WTC11 (cell line): Measurements from ENCODE around the gene TGFBI. TPM values are rescaled to one million over a fixed set of nuclear protein-coding genes. Genes with fewer than 3 reads are reported as not detected.

ENCODE experiments used
- ATAC-seq: fragments of 200-7000 bp; cut with Tn5 transposase; 2 replicates; pipeline ENCODE4 v1.10.0; 2021; ENCODE audit warnings: mild to moderate bottlenecking, moderate library complexity
- CTCF ChIA-PET: fragments of 300-600 bp; sonication (Branson Sonifier 250); formaldehyde crosslinking; loops from one replicate; lab custom pipeline; 2021; ENCODE audit warnings: antibody characterized with exemption; lab: Charles Lee
- POLR2A ChIA-PET: fragments of 350-600 bp; sonication (Branson Sonifier 250); formaldehyde crosslinking; loops from one replicate; lab custom pipeline; 2021; ENCODE audit warnings: antibody characterized with exemption; lab: Charles Lee
- DNase-seq: peaks from one replicate; pipeline ENCODE4 v3.0.0; 2021; ENCODE audit warnings: low spot score
- H3K27ac Mint-ChIP-seq: 2 replicates; pipeline ENCODE4 v1.8.0; 2021; ENCODE audit warnings: mixed read lengths
- H3K27me3 Mint-ChIP-seq: 2 replicates; pipeline ENCODE4 v1.8.0; 2021; ENCODE audit warnings: low read depth, mild to moderate bottlenecking, moderate library complexity, mixed read lengths
- H3K36me3 Mint-ChIP-seq: 2 replicates; pipeline ENCODE4 v1.8.0; 2021; ENCODE audit warnings: mixed read lengths
- H3K4me1 Mint-ChIP-seq: 2 replicates; pipeline ENCODE4 v1.8.0; 2022; ENCODE audit warnings: mixed read lengths
- H3K4me3 Mint-ChIP-seq: 2 replicates; pipeline ENCODE4 v1.8.0; 2021; ENCODE audit warnings: mild to moderate bottlenecking, moderate library complexity, mixed read lengths
- H3K9me3 Mint-ChIP-seq: 2 replicates; pipeline ENCODE4 v1.8.0; 2021; ENCODE audit warnings: mixed read lengths
- CREB1 ChIP-seq: sonication (generic); formaldehyde crosslinking; IDR thresholded peaks from 2 replicates; pipeline ENCODE4 v1.8.0; 2023; ENCODE audit warnings: mild to moderate bottlenecking, missing genetic modification reagents
- CREM ChIP-seq: sonication (generic); formaldehyde crosslinking; IDR thresholded peaks from 2 replicates; pipeline ENCODE4 v1.8.1; 2022; ENCODE audit warnings: mild to moderate bottlenecking, missing genetic modification reagents, moderate library complexity
- E2F1 ChIP-seq: sonication (generic); formaldehyde crosslinking; IDR thresholded peaks from 2 replicates; pipeline ENCODE4 v1.8.0; 2022; ENCODE audit warnings: mild to moderate bottlenecking, missing genetic modification reagents
- EMX1 ChIP-seq: fragments of 250-450 bp; sonication (Bioruptor Pico); IDR thresholded peaks from 2 replicates; pipeline ENCODE4 v1.8.0; 2021; ENCODE audit warnings: mild to moderate bottlenecking
- FOXJ3 ChIP-seq: sonication (generic); formaldehyde crosslinking; IDR thresholded peaks from 2 replicates; pipeline ENCODE4 v1.9.0; 2021; ENCODE audit warnings: missing genetic modification reagents, mild to moderate bottlenecking, borderline replicate concordance
- KAT7 ChIP-seq: sonication (generic); formaldehyde crosslinking; IDR thresholded peaks from 2 replicates; pipeline ENCODE4 v1.8.1; 2023; ENCODE audit warnings: missing genetic modification reagents, mild to moderate bottlenecking, borderline replicate concordance
- NR2C2 ChIP-seq: sonication (generic); formaldehyde crosslinking; IDR thresholded peaks from 2 replicates; pipeline ENCODE4 v1.8.0; 2022; ENCODE audit warnings: mild to moderate bottlenecking, missing genetic modification reagents
- SMAD4 ChIP-seq: sonication (generic); formaldehyde crosslinking; IDR thresholded peaks from 2 replicates; pipeline ENCODE4 v1.8.0; 2022; ENCODE audit warnings: mild to moderate bottlenecking, missing genetic modification reagents
- SOX15 ChIP-seq: fragments of 250-450 bp; sonication (Bioruptor Pico); IDR thresholded peaks from 2 replicates; pipeline ENCODE4 v1.9.0; 2021; ENCODE audit warnings: mild to moderate bottlenecking
- TCF7 ChIP-seq: sonication (generic); formaldehyde crosslinking; IDR thresholded peaks from 2 replicates; pipeline ENCODE4 v1.8.0; 2022; ENCODE audit warnings: mild to moderate bottlenecking, low read depth, missing genetic modification reagents, moderate library complexity
- ZMAT4 ChIP-seq: fragments of 250-450 bp; sonication (Bioruptor Pico); IDR thresholded peaks from 2 replicates; pipeline ENCODE4 v1.9.0; 2021; ENCODE audit warnings: mild to moderate bottlenecking
- ZNF121 ChIP-seq: sonication (generic); formaldehyde crosslinking; IDR thresholded peaks from 2 replicates; pipeline ENCODE4 v1.8.0; 2023; ENCODE audit warnings: missing genetic modification reagents
- ZNF317 ChIP-seq: sonication (generic); formaldehyde crosslinking; IDR thresholded peaks from 2 replicates; pipeline ENCODE4 v1.8.1; 2023; ENCODE audit warnings: low read depth, mild to moderate bottlenecking, moderate library complexity, missing genetic modification reagents, borderline replicate concordance
- ZNF671 ChIP-seq: fragments of 250-450 bp; sonication (Bioruptor Pico); IDR thresholded peaks from 2 replicates; pipeline ENCODE4 v1.8.0; 2021; ENCODE audit warnings: mild to moderate bottlenecking
- total RNA-seq: library from RNA; stranded (reverse); gene quantifications from 3 replicates; pipeline ENCODE4 v1.2.3, GENCODE V29; 2021
- TF ChIP-seq, protein P1 (sequence below): sonication (generic); formaldehyde crosslinking; IDR thresholded peaks from 2 replicates; pipeline ENCODE4 v1.8.0; 2022; ENCODE audit warnings: mild to moderate bottlenecking, missing genetic modification reagents
- TF ChIP-seq, protein P2 (sequence below): fragments of 250-450 bp; sonication (Bioruptor Pico); IDR thresholded peaks from 2 replicates; pipeline ENCODE4 v1.9.0; 2021; ENCODE audit warnings: moderate library complexity, mild to moderate bottlenecking, inconsistent platforms, borderline replicate concordance
- TF ChIP-seq, protein P3 (sequence below): fragments of 250-450 bp; sonication (Bioruptor Pico); IDR thresholded peaks from 2 replicates; pipeline ENCODE4 v1.9.0; 2021; ENCODE audit warnings: mild to moderate bottlenecking
- TF ChIP-seq, protein P4 (sequence below): sonication (generic); formaldehyde crosslinking; IDR thresholded peaks from 2 replicates; pipeline ENCODE4 v1.8.1; 2023; ENCODE audit warnings: mild to moderate bottlenecking, missing genetic modification reagents
- TF ChIP-seq, protein P5 (sequence below): sonication (generic); formaldehyde crosslinking; IDR thresholded peaks from 2 replicates; pipeline ENCODE4 v1.8.1; 2022; ENCODE audit warnings: low read depth, missing genetic modification reagents, borderline replicate concordance
- TF ChIP-seq, protein P6 (sequence below): sonication (generic); formaldehyde crosslinking; conservative IDR thresholded peaks from 2 replicates; pipeline ENCODE4 v1.8.1; 2022; ENCODE audit warnings: mild to moderate bottlenecking, missing genetic modification reagents
- TF ChIP-seq, protein P7 (sequence below): sonication (generic); formaldehyde crosslinking; IDR thresholded peaks from 2 replicates; pipeline ENCODE4 v1.8.1; 2022; ENCODE audit warnings: mild to moderate bottlenecking, missing genetic modification reagents, moderate library complexity, borderline replicate concordance
- TF ChIP-seq, protein P8 (sequence below): fragments of 250-450 bp; sonication (Bioruptor Pico); IDR thresholded peaks from 2 replicates; pipeline ENCODE4 v2.1.2; 2022; ENCODE audit warnings: mild to moderate bottlenecking, moderate library complexity

TGFBI gene
- total RNA-seq, 1 experiment from 2014 or later: 7.2 TPM

DNA sequence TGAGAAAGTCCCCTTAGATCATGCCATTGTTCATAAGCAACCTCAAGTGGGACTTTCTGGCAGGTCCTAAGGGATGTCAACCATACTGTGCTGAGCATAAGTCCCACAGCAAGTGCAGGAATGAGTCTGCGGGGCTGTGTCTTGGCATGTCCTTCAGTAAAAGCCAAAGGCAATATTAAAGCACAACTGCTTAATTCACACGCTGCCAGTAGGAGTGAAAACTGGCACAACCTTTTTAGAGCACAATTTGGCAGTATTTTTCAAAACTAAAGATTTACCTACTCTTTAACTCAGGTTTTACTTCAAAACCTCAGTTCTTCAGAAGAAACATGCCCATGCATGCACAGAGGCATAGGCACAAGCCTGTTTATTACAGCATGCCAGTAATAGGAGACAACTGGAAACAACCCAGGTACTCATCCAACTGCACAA lies 79.4 kb downstream of the TGFBI start:
- no peak for ATAC-seq
- CTCF ChIA-PET: no interaction called here

DNA sequence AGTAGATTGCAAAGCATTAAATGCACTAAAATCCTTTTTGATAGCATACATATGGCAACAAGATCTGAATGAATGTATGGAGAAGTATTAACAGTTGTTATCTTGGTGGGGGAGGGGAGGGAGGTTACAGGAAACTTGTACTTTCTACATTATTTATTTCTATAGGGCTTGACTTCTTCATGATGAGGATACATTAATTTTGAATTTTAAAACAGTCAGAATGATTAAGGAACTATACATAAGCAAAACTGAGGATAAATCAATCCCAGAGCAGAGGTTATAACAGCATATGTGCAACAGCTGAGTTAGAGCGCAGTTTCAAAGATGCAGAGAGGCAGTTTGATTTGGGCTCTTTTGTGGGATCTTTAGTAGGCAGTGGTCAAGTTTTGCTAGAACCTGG lies 80.0 kb downstream of the TGFBI start:
- H3K36me3 Mint-ChIP-seq: no peaks in the 10 kb centered on the region
- H3K4me3 Mint-ChIP-seq: no peak overlapping the region
- H3K27me3 Mint-ChIP-seq: no peaks in the 10 kb centered on the region; the same call in 1 of the 2 replicates
- H3K9me3 Mint-ChIP-seq: no peaks in the 10 kb centered on the region
- CTCF ChIA-PET: no interaction called here
- H3K27ac Mint-ChIP-seq: no peak overlapping the region
- ATAC-seq (no peak), DNase-seq (no peak)
- POLR2A ChIA-PET: no interaction called here
- peaks cover 31% of the 10 kb centered on the region for H3K4me1 Mint-ChIP-seq
- TF ChIP-seq, protein P1, sequence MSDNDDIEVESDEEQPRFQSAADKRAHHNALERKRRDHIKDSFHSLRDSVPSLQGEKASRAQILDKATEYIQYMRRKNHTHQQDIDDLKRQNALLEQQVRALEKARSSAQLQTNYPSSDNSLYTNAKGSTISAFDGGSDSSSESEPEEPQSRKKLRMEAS (CRISPR knock-in tag): no peak
- TF ChIP-seq KAT7 (CRISPR knock-in tag) (no peak), CREB1 (CRISPR knock-in tag) (no peak), SMAD4 (CRISPR knock-in tag) (no peak), E2F1 (no peak), TCF7 (CRISPR knock-in tag) (no peak), ZNF671 (CRISPR knock-in tag) (no peak)
- TF ChIP-seq, protein P2, sequence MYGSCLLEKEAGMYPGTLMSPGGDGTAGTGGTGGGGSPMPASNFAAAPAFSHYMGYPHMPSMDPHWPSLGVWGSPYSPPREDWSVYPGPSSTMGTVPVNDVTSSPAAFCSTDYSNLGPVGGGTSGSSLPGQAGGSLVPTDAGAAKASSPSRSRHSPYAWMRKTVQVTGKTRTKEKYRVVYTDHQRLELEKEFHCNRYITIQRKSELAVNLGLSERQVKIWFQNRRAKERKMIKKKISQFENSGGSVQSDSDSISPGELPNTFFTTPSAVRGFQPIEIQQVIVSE: no peak
- TF ChIP-seq, protein P3, sequence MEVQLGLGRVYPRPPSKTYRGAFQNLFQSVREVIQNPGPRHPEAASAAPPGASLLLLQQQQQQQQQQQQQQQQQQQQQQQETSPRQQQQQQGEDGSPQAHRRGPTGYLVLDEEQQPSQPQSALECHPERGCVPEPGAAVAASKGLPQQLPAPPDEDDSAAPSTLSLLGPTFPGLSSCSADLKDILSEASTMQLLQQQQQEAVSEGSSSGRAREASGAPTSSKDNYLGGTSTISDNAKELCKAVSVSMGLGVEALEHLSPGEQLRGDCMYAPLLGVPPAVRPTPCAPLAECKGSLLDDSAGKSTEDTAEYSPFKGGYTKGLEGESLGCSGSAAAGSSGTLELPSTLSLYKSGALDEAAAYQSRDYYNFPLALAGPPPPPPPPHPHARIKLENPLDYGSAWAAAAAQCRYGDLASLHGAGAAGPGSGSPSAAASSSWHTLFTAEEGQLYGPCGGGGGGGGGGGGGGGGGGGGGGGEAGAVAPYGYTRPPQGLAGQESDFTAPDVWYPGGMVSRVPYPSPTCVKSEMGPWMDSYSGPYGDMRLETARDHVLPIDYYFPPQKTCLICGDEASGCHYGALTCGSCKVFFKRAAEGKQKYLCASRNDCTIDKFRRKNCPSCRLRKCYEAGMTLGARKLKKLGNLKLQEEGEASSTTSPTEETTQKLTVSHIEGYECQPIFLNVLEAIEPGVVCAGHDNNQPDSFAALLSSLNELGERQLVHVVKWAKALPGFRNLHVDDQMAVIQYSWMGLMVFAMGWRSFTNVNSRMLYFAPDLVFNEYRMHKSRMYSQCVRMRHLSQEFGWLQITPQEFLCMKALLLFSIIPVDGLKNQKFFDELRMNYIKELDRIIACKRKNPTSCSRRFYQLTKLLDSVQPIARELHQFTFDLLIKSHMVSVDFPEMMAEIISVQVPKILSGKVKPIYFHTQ (CRISPR knock-in tag): no peak
- TF ChIP-seq, protein P4, sequence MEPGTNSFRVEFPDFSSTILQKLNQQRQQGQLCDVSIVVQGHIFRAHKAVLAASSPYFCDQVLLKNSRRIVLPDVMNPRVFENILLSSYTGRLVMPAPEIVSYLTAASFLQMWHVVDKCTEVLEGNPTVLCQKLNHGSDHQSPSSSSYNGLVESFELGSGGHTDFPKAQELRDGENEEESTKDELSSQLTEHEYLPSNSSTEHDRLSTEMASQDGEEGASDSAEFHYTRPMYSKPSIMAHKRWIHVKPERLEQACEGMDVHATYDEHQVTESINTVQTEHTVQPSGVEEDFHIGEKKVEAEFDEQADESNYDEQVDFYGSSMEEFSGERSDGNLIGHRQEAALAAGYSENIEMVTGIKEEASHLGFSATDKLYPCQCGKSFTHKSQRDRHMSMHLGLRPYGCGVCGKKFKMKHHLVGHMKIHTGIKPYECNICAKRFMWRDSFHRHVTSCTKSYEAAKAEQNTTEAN (CRISPR knock-in tag): no peak

More for the DNA sequence above, 79.4 kb downstream of the TGFBI start:
- Mint-ChIP-seq H3K36me3 (no peaks in the 10 kb centered on the region), H3K4me1 (peaks cover 26% of the 10 kb centered on the region), H3K27me3 (no peaks in the 10 kb centered on the region; the same call in 1 of the 2 replicates), H3K9me3 (no peaks in the 10 kb centered on the region), H3K27ac (no peak overlapping the region), H3K4me3 (no peak overlapping the region)
- POLR2A ChIA-PET: no interaction called here
- TF ChIP-seq, protein P4 (CRISPR knock-in tag): no peak
- no peak for TF ChIP-seq NR2C2 (CRISPR knock-in tag)
- no peak for TF ChIP-seq ZNF121 (CRISPR knock-in tag)
- TF ChIP-seq EMX1 (CRISPR knock-in tag): no peak
- no peak for TF ChIP-seq ZNF317
- TF ChIP-seq, protein P5, sequence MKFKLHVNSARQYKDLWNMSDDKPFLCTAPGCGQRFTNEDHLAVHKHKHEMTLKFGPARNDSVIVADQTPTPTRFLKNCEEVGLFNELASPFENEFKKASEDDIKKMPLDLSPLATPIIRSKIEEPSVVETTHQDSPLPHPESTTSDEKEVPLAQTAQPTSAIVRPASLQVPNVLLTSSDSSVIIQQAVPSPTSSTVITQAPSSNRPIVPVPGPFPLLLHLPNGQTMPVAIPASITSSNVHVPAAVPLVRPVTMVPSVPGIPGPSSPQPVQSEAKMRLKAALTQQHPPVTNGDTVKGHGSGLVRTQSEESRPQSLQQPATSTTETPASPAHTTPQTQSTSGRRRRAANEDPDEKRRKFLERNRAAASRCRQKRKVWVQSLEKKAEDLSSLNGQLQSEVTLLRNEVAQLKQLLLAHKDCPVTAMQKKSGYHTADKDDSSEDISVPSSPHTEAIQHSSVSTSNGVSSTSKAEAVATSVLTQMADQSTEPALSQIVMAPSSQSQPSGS (CRISPR knock-in tag): no peak
- TF ChIP-seq CREM (CRISPR knock-in tag): no peak
- TF ChIP-seq FOXJ3: no peak
- TF ChIP-seq, protein P6, sequence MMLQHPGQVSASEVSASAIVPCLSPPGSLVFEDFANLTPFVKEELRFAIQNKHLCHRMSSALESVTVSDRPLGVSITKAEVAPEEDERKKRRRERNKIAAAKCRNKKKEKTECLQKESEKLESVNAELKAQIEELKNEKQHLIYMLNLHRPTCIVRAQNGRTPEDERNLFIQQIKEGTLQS: no peak
- TF ChIP-seq, protein P7, sequence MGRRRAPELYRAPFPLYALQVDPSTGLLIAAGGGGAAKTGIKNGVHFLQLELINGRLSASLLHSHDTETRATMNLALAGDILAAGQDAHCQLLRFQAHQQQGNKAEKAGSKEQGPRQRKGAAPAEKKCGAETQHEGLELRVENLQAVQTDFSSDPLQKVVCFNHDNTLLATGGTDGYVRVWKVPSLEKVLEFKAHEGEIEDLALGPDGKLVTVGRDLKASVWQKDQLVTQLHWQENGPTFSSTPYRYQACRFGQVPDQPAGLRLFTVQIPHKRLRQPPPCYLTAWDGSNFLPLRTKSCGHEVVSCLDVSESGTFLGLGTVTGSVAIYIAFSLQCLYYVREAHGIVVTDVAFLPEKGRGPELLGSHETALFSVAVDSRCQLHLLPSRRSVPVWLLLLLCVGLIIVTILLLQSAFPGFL (CRISPR knock-in tag): no peak
- TF ChIP-seq, protein P8, sequence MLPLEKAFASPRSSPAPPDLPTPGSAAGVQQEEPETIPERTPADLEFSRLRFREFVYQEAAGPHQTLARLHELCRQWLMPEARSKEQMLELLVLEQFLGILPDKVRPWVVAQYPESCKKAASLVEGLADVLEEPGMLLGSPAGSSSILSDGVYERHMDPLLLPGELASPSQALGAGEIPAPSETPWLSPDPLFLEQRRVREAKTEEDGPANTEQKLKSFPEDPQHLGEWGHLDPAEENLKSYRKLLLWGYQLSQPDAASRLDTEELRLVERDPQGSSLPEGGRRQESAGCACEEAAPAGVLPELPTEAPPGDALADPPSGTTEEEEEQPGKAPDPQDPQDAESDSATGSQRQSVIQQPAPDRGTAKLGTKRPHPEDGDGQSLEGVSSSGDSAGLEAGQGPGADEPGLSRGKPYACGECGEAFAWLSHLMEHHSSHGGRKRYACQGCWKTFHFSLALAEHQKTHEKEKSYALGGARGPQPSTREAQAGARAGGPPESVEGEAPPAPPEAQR: no peak
- TF ChIP-seq ZMAT4 (CRISPR knock-in tag): no peak
- no peak for TF ChIP-seq TCF7 (CRISPR knock-in tag)
- no peak for TF ChIP-seq SOX15 (CRISPR knock-in tag)
- DNase-seq: no peak
